AG09309 (cell line): ENCODE results near the gene TSPAN9.

Source experiments
- DNase-seq: peaks from one replicate; pipeline ENCODE4 v3.0.0-alpha.2; 2010; ENCODE audit warnings: low read depth
- H3K4me3 ChIP-seq: 2 replicates; pipeline ENCODE4 v1.5.1; 2011; ENCODE audit warnings: mild to moderate bottlenecking, low read depth, low read length, moderate library complexity; ENCODE audit not compliant: control insufficient read depth
- TF ChIP-seq, protein P1 (sequence below): IDR thresholded peaks from 2 replicates; pipeline ENCODE4 v1.5.1; 2011; ENCODE audit warnings: mild to moderate bottlenecking, low read depth, low read length, inconsistent platforms; ENCODE audit not compliant: insufficient read depth, control insufficient read depth; ENCODE audit errors: missing control alignments

Gene TSPAN9

DNA sequence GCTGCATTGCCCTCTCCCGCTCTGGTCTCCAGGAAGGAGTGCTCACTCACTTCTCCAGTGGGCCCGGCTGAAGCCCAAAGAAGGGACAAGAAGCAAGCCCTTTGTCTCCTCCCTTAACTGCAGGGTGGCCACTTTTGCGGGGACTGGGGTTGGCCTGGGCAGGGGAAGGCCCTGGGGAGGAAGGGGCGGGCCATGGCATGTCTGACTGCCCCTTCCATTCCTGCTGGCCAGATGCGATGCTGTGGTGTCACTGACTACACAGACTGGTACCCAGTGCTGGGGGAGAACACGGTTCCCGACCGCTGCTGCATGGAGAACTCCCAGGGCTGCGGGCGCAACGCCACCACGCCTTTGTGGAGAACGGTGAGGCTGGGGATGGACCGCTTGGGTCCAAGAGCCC lies 203.8 kb downstream of the TSPAN9 start:
- no peak for DNase-seq
- TF ChIP-seq, protein P1, sequence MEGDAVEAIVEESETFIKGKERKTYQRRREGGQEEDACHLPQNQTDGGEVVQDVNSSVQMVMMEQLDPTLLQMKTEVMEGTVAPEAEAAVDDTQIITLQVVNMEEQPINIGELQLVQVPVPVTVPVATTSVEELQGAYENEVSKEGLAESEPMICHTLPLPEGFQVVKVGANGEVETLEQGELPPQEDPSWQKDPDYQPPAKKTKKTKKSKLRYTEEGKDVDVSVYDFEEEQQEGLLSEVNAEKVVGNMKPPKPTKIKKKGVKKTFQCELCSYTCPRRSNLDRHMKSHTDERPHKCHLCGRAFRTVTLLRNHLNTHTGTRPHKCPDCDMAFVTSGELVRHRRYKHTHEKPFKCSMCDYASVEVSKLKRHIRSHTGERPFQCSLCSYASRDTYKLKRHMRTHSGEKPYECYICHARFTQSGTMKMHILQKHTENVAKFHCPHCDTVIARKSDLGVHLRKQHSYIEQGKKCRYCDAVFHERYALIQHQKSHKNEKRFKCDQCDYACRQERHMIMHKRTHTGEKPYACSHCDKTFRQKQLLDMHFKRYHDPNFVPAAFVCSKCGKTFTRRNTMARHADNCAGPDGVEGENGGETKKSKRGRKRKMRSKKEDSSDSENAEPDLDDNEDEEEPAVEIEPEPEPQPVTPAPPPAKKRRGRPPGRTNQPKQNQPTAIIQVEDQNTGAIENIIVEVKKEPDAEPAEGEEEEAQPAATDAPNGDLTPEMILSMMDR = no peak
- no peak overlapping the region for H3K4me3 ChIP-seq

DNA sequence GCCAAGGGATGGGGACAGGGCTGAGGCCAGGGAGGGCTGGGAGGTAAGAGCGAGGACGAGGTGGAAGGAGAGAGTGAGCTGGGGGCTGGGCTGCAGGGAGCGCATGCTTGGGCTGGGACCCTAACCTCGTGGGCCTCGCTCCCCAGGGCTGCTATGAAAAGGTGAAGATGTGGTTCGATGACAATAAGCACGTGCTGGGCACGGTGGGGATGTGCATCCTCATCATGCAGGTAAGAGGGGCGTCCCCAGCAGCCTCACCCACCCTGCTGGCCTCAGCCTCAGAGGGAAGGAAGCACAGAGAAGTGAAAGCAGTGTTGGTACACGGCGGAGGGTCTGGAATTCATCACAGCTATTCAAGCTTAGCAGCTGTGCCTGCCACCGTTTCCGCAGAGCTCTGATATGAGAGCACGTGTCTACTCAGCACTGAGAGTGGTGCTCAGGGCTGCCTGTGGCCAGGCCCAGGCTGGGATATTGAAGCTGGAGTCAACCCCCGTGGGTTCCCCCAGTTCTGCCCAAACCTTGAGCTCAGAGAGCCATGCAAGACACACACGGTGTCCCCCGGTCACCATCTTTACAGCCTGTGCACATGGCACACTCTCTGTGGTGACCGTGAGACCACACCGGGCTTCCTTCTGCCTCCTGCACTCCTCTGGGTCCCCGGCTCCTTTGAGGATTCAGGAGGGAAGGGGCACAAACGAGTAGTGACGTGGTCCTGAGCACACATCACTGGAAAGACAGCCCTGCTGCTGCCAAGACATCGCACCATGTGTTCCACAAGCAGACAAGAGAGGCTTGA lies 204.6 kb downstream of the TSPAN9 start:
- no peak for DNase-seq
- no peak overlapping the region for H3K4me3 ChIP-seq
- TF ChIP-seq, protein P1 = no peak

DNA sequence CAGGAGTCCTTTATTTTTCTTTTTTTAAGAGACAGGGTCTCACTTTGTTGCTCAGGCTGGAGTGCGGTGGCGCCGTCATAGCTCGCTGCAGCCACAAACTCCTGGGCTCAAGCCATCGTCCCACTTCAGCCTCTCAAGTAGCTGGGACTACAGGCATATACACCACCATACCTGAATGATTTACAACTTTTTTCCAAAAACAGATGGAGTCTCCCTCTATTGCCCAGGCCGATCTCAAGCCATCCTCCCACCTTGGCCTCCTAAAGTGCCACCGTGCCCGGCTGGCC lies 205.1 kb downstream of the TSPAN9 start:
- TF ChIP-seq, protein P1 = no peak
- DNase-seq = no peak
- H3K4me3 ChIP-seq = no peak overlapping the region

DNA sequence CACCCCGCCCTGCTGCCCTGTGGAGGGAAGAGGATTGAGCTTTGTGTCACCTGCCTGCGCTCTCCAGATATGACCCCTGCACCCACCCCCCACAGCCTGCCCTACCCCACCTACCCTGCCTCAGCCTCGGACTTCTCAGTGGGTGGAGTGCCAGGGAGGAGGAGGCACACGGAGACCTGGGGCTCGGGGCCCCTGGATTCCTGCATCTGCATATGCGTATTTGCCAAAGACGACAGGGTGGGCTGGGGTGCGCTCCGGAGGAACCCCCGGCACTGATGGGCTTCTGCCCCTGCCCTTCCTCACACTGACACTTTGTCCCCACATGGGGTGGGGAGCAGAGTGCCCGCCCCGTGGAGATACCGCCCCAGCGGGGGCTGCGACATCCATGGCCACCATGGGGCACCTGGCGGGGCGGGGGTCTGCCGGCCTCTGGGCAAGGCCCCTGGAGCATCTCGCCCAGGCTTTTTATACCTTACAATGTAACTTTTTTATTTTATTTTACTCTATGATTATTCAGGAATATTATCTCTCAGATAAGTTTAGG lies 206.0 kb downstream of the TSPAN9 start:
- TF ChIP-seq, protein P1 = no peak
- no peak for DNase-seq
- no peak overlapping the region for H3K4me3 ChIP-seq

DNA sequence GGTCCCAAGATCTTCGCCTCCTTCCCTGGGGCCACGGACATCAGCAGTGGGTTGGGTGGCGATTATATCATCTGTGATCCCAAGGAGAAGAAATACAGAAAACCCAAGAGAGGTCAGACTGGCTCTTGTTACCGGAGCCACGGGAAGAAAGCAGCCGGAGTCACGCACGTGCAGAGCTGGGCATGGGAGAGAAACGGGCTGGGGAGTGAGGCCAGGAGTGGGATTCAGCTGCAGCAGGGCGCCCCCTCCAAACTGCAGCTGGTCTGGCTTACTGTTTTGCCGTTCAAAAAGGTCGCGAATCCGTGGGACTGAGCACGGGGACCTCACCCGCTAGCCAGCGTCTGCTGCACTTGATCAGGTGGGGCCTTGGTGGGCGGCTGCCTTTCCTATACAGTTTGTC lies 207.2 kb downstream of the TSPAN9 start:
- no peak for DNase-seq
- TF ChIP-seq, protein P1 = no peak
- H3K4me3 ChIP-seq = no peak overlapping the region

DNA sequence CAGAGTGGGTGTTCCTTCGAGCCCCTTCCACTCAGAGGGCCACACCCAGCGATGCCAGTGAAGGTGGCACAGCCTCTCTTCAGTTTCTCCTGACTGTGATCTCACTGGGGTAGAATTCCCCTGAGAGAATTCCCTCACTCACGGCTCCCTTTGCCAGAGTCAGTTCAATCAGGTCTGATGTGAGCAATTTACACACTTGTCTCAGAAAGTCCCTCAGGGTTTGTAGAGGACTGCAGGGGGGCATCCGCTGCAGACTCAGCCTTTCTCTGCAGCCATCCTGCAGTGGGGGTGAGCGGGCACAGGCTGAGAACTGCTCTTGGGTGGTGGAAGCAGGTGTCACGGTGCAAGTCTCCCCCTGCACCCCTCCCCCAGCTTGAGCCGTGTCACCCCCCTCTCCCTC lies 208.4 kb downstream of the TSPAN9 start:
- TF ChIP-seq, protein P1 = no peak
- DNase-seq = no peak
- no peak overlapping the region for H3K4me3 ChIP-seq
